HTR-8/SVneo (cell line): ENCODE measurements around the gene BCAS1.
A peak's percentile ranks its signal among the peaks of the same experiment; 100 is the strongest.
"Not testable (repeated sequence)": the region's sequence is repeated elsewhere in the genome, so short reads cannot be mapped to it uniquely, and the experiment has no call there.

Source experiments
- DNase-seq: peaks from one replicate; pipeline ENCODE4 v3.0.0; 2011; ENCODE audit warnings: low spot score, mixed read lengths; ENCODE audit not compliant: insufficient read length
- FAIRE-seq: peaks from 2 replicates; lab custom pipeline; 2011; peaks lifted over from hg19 to GRCh38; lab: Jason Lieb, UNC

The BCAS1 gene

GRCh38 chr20:53973882-53974281 is 96.5 kb downstream of the BCAS1 start:
- DNase-seq, FAIRE-seq: not testable (repeated sequence)

GRCh38 chr20:53972179-53972578 is 98.2 kb downstream of the BCAS1 start:
- DNase-seq = no peak
- peak; percentile 28 for FAIRE-seq

GRCh38 chr20:53971096-53971683 is 99.2 kb downstream of the BCAS1 start:
- no peak for DNase-seq
- peak; percentile 64 for FAIRE-seq

- FAIRE-seq (no peak), DNase-seq (no peak)
These were observed 100.2 kb downstream of the BCAS1 start for GRCh38 chr20:53970232-53970631.

- FAIRE-seq (peak; percentile 13), DNase-seq (no peak)
These were observed 102.9 kb downstream of the BCAS1 start for GRCh38 chr20:53967527-53967926.

GRCh38 chr20:53966774-53967398 is 103.5 kb downstream of the BCAS1 start:
- DNase-seq (no peak), FAIRE-seq (peak; percentile 92)

- DNase-seq (no peak), FAIRE-seq (no peak)
These were observed 105.7 kb downstream of the BCAS1 start for GRCh38 chr20:53964501-53965253.

- FAIRE-seq (no peak), DNase-seq (no peak)
These were observed 106.3 kb downstream of the BCAS1 start for GRCh38 chr20:53964067-53964466.

- FAIRE-seq = peak; percentile 88
- DNase-seq = no peak
These were observed 106.8 kb downstream of the BCAS1 start for GRCh38 chr20:53963635-53964034.

GRCh38 chr20:53962388-53962787 is 108.0 kb downstream of the BCAS1 start:
- FAIRE-seq (no peak), DNase-seq (no peak)

- FAIRE-seq = no peak
- no peak for DNase-seq
These were observed 108.9 kb downstream of the BCAS1 start for GRCh38 chr20:53961527-53961926.

- FAIRE-seq = no peak
- no peak for DNase-seq
These were observed 109.7 kb downstream of the BCAS1 start for GRCh38 chr20:53960579-53961272.

GRCh38 chr20:53959911-53960578 is 110.3 kb downstream of the BCAS1 start:
- FAIRE-seq (no peak), DNase-seq (no peak)

GRCh38 chr20:53958260-53958659 is 112.1 kb downstream of the BCAS1 start:
- FAIRE-seq (peak; percentile 76), DNase-seq (no peak)

- FAIRE-seq = peak; percentile 68
- no peak for DNase-seq
These were observed 112.8 kb downstream of the BCAS1 start for GRCh38 chr20:53957451-53958172.

- FAIRE-seq (peak; percentile 44), DNase-seq (no peak)
These were observed 114.2 kb downstream of the BCAS1 start for GRCh38 chr20:53956013-53956715.

- FAIRE-seq = no peak
These were observed 115.4 kb downstream of the BCAS1 start for GRCh38 chr20:53954723-53955658.

GRCh38 chr20:53952528-53953096 is 117.8 kb downstream of the BCAS1 start:
- FAIRE-seq = peak; percentile 48
- DNase-seq = no peak

More at GRCh38 chr20:53954723-53955658, 115.4 kb downstream of the BCAS1 start:
- no peak for DNase-seq
